HG03432 (cell line): ENCODE measurements around the gene EIF4G1.

Experiments used
- ATAC-seq: cut with Tn5 transposase; IDR thresholded peaks from one replicate; pipeline ENCODE4 v1.9.1; 2021; ENCODE audit warnings: mild to moderate bottlenecking, moderate library complexity; ENCODE audit not compliant: unreplicated experiment

EIF4G1 gene

GRCh38 chr3:184381261-184382224, 67.1 kb downstream of the EIF4G1 start:
- ATAC-seq = no peak

- no peak for ATAC-seq
Measured at GRCh38 chr3:184382326-184383032, 68.1 kb downstream of the EIF4G1 start.

GRCh38 chr3:184383033-184383740, 68.8 kb downstream of the EIF4G1 start:
- ATAC-seq = no peak

- ATAC-seq = no peak
Measured at GRCh38 chr3:184384342-184384741, 69.9 kb downstream of the EIF4G1 start.
